GM21786 (cell line): ENCODE data around the gene GTF2F1.
A peak's percentile ranks its signal among the peaks of the same experiment; 100 is the strongest.
"Not testable (repeated sequence)": the region's sequence is repeated elsewhere in the genome, so short reads cannot be mapped to it uniquely, and the experiment has no call there.

Experiments used
- ATAC-seq: cut with Tn5 transposase; IDR thresholded peaks from one replicate; pipeline ENCODE4 v1.9.1; 2021; ENCODE audit not compliant: unreplicated experiment

GTF2F1 gene

DNA sequence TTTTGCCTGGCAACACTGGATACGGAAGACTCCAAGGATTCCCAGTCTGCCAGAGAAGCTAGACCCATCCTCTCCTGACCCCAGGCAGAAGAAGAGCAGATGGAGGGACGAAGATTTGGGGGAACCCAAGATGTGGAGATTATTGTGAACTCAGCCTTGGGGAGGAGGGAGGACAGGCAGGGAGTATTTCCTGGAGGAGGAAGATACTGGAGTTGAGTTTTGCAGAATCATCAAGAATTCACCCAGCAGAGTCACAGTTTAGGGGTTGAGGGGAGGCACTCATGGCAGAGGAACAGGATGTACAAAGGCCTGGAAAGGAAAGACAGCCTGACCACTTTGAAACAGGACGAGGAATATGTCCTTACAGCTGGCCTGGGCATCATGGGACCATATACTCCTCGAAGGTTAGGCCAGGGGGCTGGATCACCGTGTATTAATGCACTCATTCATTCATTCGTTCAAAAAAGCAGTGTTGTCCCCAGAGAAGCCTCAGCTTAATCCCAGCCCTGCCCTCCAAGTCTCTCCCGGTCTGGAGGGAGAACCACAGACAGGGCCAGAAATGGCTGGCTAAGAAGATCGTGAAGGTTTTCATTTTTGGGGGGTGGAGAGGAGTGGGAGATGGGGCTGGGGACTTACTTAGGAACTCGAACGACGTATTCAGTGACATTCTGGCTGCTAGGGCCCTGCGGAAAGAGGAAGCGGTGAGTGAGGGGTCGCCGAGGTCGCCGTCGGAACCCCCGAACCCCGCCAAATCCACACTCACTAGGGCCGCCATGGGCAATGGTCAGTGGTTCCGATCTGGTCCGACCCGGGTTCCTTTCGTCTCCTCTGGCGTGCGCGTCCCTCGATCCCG, 517 bp downstream of the GTF2F1 start:
- no peak for ATAC-seq

DNA sequence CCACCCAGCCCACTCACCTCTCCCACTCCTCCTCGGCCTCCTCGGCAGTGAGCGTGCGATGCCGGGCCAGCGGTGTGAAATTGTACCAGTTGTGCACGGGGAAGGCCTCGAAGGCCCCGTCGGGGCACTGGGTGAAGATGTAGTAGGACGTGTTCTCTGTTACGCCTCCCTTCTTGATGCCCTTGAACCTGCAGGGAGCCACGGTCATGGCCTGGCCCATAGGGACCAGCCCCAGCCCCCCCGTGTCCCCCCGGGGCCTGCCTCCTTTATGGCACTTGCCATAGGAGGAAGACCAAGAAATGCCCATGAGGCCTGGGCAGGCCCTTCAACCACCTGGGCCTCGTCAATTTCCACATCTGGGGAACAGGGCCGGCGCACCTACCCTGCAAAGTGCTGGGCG, 5.6 kb downstream of the GTF2F1 start:
- no peak for ATAC-seq

DNA sequence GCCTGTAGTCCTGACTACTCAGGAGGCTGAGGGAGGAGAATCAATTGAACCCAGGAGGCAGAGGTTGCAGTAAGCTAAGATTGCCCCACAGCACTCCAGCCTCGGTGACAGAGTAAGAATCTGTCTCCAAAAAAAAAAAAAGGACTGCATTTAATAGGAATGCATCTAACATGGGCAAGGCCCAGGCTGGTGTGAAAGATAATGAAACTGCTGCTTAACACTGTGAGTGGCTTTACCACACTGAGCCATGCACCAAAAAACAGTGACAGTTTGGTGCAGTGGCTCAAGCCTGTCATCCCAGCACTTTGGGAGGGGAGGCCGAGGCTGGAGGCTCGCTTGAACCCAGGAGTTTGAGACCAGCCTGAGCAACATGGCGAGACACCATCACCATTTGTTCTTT, 8.6 kb downstream of the GTF2F1 start:
- ATAC-seq: no peak

DNA sequence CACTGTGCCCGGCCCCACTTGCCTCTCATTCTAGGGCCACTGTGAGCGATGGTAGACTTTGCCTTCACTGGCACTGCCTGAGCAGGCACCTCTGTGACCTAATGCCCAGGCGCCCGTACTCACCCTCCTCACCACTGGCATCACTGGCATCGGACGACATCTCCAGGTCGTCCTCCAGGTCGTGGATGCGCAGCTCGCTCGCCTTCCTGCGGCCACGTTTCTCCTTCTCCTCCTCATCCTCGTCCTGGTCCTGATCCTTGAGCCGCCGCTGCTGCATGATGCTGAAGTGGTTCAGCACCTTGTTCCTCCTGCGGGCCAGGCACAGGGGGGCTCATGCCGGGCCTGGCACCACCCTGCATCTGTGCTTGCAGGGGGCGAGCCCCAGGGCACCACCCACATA, 9.8 kb downstream of the GTF2F1 start:
- no peak for ATAC-seq

DNA sequence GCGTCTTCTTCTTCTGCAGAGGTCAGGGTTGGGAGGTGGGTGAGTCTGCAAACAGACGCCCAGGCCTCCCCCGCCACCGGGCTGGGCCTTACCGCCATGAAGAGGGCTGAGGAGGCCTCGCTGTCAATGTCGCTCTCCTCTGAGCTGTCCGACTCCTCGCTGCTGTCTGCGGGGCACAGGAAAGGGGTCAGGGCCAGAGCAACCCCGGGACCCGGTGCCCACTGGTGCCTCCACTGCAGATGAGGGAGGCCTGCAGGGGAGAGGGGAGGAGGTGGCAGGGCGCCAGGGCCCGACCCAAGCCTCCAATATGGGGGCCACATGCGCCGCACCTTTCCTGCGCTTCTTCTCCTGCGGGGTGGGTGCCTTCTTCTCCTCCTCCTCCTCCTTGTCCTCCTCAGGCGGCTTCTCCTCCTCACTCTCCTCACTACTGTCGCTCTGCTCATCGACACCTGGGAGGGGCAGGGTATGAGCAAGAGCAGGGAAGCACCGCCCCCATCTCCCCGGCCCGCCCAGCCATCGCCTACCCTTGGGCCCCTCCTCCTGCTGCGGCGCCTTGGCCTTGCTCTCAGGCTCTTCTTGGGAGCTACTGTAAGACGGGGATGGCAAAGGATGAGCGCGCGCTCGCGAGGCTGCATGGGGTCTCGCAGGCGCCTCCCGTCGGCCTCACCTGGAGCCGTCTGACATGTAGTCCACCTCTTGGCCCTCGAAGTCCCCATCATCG, 11.8 kb downstream of the GTF2F1 start:
- ATAC-seq: no peak

DNA sequence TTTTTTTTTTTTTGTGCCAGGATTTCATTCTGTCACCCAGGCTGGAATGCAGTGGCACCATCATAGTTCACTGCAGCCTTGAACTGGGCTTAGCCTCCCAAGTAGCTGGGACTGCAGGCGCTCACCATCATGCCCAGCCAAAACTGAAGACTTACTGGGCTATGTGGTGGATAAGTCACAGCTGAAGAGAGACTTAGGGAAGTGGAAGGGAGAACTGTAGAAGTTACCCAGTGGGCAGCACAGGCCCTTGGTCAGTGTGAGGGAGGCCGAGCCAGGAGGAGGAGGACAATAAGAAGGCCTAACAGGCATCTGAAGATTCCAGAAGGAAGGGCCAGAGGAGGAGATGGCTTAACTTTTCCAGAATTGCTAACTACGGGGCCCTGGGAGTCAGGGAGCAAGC, 13.2 kb downstream of the GTF2F1 start:
- no peak for ATAC-seq

DNA sequence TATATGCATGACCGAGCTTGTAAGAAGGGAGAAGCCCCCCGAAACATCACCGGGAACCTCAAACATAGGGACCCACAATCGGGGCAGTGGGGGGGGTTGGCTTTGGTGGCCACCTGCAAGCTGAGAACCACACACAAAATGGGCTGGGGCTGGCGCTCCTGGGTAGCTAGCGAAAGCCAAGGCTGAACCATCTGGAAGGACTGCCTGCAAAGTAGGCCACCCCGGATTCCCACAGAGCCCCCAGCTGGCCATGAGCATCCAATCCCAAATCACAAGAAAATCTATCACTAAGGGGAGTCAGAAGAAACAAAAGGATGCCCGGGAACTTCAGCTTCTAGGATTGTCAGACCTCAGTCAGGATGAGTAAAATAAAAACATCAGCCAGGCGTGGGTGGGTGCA, 14.5 kb downstream of the GTF2F1 start:
- ATAC-seq: no peak

DNA sequence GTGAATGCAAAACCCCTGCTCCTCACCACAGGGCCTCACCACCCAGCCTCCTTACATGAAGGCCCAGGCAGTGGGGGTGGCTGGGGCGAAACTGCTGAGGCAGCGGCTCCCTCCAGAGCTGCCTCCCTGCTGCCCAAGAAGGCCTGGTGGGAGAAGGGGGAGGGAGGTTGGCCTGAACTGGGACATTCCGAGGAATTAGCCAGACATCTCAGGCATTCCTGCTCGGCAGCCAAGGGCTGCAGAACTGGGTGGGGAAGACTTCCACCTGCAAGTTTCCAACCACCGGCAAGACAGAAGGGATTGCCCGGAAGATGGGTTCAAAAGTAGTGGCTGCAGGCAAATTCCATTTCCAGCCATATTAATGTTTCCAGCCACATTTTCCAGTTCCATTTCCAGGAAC, 14.9 kb downstream of the GTF2F1 start:
- ATAC-seq: no peak

DNA sequence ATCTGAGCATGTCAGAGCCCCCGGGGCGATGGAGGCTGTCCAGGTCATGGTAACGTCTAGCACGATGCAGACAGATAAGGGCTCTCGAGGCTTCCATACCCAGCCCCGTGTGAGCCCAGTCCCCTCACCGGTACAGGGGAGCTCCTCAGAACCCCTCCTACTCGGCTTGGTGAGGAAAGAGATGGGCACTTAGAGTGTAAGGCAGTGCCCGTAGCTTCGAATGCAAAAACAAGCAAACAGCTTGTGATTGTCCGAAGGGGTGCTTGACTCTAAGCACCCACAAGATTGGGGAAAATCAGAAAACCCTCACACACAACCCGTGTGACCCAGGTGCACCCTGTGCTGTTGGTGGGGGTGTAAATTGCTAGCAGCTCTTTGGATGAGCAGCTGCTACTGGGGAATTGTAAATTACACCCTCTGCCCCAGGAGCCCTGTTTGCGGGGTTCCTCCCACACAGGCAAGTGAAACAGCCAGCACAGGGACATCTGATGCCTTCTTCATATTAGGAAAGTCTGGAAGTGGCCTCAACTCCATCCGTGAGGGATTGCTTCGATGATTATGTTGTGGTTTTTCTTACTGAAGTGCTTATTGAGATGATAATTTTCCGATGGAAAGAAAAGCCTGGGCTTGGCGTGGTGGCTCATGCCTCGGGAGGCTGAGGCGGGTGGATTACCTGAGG, 16.3 kb downstream of the GTF2F1 start:
- ATAC-seq: no peak

DNA sequence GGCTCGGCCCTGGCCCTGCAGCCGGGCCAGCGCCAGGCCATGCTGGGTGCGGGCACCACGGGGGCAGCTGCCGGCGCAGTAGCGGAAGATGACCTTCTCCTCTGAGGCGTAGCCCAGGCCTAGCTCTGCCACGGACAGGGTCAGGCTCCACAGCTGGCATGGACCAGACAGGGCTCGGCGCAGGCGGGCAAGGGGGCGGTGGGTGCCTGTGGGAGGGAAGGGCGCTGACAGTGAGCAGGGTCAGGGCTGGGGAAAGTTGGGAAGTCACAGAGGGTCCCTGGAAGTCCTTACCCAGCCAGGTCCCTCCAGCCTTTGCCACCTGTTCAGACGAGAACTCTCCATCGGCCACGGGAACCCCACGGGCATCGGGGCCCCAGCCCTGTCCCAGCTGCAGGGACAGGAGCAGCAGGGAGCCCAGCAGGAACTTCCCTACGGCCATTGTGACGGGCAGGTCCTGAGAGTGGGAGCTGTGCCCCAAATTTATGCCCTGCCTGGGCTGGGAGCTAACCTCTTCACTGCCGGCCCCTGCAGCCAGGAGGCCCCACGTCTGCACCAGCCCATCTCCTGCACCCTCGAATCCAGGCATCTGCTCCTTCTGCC, 17.5 kb downstream of the GTF2F1 start, which contains the start of gene PSPN:
Gene PSPN (minus strand): TSS at position 523 of the 600 bp plus-strand sequence. CDS start 84 bp downstream, at position 439.
- no peak for ATAC-seq

DNA sequence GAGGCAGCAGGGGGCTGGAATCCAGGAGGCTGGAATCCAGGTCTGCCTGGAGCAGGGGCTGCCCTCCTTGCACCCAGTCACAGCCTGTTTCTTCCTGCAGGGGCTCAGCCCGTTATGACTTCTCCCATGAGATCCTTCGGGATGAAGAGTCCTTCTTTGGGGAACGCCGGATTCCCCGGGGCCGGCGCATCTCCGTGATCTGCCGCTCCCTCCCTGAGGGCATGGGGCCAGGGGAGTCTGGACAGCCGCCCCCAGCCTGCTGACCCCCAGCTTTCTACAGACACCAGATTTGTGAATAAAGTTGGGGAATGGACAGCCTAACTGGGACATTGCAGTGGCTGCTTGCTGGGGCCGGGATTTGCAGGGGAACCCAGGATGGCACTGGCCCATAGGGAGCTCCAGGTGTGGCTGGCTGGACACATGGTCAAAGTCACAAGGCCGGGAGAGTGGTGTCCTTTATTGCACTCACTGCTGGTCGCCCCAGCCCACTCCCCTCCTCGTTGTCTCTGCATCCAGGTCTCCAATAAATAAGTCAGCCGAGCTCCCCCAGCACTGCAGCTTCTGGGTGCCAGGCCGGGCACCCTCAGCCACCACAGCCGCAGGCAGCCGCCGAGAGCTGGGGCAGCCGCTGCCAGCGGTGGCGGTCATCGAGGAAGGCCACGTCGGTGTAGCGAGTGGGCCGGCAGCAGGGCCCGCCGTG, 18.1 kb downstream of the GTF2F1 start:
- ATAC-seq: no peak

DNA sequence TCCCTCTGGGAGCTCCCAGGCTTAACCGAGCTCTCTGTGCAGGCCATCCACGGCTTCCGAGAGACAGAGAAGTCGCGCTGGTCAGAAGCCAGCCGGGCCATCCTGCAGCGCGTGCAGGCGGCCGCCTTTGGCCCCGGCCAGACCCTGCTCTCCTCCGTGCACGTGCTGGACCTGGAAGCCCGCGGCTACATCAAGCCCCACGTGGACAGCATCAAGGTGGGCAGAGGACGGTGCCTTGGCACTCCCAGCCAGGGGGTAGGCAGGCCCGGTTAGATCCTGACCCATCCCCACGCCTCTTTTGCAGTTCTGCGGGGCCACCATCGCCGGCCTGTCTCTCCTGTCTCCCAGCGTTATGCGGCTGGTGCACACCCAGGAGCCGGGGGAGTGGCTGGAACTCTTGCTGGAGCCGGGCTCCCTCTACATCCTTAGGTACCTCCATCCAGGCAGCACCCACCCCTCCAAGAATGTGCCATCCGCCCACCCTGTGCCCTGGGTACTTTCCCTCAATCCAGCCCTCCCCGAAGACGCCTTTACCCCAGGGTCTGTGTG, 18.7 kb downstream of the GTF2F1 start:
- no peak for ATAC-seq

DNA sequence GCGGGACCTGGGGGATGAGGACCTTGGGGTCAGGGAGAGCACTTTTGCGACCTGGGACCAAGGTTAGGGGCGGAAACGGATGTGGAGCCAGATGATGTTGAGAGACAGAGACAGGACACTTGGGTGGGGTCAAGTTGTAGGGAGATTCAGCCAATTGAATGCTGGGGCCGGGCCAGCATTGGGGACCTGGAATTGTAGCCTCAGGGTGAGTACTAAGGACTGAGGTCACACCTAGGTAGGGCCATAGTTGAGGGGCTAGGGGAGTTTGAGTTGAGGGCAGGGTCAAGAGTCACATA, 19.2 kb downstream of the GTF2F1 start:
- ATAC-seq: no peak

DNA sequence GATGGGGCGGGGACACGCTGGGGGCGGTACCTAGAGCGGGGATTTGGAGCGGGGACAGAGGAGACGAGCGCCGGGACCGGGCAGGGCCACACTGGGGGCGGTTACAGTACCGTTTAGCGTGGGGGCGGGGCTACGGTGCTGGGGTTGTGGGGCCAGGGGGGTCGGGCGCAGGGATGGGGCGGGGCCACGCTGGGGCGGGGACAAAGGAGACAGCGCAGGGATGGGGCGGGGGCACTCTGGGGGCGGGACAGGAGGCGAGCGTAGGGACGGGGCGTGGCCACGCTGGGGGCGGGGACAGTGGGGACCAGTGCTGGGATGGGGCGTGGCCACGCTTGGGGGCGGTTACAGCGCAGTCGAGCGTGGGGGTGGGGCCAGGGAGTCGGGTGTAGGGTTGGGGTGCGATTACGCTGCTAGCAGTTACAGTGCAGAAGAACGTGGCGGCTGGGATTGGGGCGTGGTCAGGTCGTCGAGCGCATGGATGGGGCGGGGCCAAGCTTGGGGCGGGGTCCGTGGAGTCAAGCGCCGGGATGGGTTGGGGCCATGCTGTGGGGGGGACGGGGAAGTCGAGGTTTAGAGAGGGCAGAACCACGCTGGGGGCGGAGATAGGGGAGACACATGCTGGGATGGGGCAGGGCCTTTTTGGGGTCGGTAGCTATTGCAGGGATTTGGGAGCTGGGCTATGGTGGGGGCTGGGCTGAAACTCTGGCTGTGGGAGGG, 19.7 kb downstream of the GTF2F1 start:
- ATAC-seq: peak; percentile 44

DNA sequence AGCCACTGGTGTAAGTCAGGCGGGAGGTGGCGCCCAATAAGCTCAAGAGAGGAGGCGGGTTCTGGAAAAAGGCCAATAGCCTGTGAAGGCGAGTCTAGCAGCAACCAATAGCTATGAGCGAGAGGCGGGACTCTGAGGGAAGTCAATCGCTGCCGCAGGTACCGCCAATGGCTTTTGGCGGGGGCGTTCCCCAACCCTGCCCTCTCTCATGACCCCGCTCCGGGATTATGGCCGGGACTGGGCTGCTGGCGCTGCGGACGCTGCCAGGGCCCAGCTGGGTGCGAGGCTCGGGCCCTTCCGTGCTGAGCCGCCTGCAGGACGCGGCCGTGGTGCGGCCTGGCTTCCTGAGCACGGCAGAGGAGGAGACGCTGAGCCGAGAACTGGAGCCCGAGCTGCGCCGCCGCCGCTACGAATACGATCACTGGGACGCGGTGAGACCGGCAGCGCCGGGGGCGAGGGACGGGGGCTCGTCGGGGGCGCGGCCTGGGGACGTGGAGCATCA, 20.3 kb downstream of the GTF2F1 start, which contains the start of gene ALKBH7:
Gene ALKBH7 (plus strand): TSS at position 201 of the 502 bp plus-strand sequence. CDS start 27 bp downstream, at position 228.
- peak; percentile 82 for ATAC-seq

DNA sequence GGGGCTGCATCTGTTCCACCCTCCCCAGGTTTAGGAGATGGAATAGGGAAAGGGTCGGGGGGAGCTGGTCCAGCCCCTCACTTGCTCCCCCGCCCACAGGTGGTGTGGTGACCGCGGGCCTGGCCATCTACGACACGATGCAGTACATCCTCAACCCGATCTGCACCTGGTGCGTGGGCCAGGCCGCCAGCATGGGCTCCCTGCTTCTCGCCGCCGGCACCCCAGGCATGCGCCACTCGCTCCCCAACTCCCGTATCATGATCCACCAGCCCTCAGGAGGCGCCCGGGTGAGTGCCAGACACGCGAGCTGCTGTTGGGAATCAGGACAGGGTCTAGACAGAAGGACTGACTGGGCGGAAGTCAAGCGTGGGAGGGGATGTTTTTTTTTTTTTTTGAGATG, 28.6 kb downstream of the GTF2F1 start:
- ATAC-seq: no peak

DNA sequence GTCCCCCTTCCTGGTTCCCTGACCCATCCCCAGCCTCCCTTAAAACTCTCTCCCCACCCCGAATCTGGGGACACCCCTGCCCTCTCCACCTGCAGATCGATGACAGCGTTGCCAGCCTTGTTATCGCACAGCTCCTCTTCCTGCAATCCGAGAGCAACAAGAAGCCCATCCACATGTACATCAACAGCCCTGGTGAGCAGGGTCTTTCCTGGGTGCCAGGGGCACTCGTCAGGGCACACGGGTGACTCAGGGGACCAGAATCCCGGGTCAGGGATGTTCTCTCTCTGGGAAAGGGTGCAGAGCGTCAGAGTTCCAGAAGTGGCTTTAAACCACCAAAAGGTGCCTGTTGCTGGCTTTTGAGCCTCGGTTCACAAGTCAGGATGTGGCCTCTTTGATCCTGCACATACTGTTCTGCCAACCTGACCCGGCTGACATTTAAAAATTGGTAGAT, 30.6 kb downstream of the GTF2F1 start:
- no peak for ATAC-seq

DNA sequence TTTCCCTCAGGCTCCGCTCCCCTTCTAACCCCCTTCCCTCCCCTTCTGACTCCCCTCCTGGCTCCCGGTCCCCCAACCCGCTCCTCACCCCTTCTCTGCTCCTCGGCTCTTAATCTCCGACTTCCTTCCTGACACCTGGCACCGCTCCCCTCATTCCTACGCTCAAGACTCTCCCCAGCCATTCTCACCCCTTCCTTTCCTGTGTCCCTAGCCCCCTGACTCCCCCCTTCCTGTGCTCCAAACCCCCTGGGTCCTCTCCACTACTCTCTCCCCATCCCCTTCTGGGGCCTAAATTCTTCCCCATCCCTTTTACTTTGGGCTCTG, 31.0 kb downstream of the GTF2F1 start:
- ATAC-seq: no peak

DNA sequence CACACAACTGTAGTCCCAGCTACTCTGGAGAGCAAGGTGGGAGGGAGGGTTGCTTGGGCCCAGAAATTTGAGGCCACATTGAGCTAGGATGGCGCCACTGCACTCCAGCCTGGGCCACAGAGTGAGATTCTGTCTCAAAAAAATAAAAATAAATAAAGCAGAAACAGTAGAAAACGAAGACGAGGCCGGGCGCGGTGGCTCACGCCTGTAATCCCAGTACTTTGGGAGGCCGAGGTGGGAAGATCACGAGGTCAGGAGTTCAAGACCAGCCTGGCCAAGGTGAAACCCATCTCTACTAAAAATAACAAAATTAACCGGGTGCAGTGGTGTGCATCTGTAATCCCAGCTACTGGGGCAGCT, 32.1 kb downstream of the GTF2F1 start:
- not testable (repeated sequence) for ATAC-seq

DNA sequence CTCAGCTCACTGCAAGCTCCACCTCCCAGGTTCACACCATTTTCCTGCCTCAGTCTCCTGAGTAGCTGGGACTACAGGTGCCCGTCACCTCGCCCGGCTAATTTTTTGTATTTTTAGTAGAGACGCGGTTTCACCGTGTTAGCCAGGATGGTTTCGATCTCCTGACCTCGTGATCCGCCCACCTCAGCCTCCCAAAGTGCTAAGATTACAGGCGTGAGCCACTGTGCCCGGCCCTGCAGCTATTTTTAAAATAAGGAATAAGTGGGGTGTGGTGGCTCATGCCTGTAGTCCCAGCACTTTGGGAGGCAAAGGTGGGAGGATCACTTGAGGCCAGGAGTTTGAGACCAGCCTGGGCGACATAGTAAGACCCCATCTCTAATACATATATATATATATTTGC, 32.5 kb downstream of the GTF2F1 start:
- not testable (repeated sequence) for ATAC-seq
